HG03558 (cell line): ENCODE data around the gene FOLR3.
"Not testable (repeated sequence)": the region's sequence is repeated elsewhere in the genome, so short reads cannot be mapped to it uniquely, and the experiment has no call there.

Source experiments
- ATAC-seq: cut with Tn5 transposase; IDR thresholded peaks from one replicate; pipeline ENCODE4 v1.9.1; 2021; ENCODE audit warnings: moderate number of reproducible peaks; ENCODE audit not compliant: unreplicated experiment; ENCODE audit errors: extremely low read depth

Gene FOLR3

DNA sequence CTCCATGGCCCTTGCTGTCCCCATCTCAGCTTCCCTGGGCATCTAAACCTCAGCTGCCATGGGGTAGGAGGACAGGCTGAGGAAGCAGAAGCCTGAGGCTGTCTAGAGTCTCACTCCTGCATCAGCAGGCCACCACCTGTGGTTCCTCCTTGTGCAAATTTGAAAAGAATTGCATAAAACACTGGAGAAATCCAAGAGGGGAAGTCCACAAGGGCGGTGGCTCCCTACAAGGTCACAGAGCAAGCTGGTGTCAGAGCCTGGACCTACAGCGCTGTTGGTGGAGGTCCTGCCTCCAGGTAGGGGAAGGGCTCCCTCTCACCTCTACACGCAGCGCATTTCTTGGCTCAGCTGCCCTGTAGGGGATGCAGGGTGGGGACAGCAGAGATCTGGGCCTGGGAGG, at the start of gene FOLR3:
Gene FOLR3 (plus strand): TSS at position 253 of the 400 bp plus-strand sequence. CDS start 228 bp downstream, outside the sequence.
- ATAC-seq, result not testable (repeated sequence)

- no peak for ATAC-seq
These were observed 47.3 kb upstream of the FOLR3 start for GRCh38 chr11:72088076-72088808.

GRCh38 chr11:72091292-72091691, 44.2 kb upstream of the FOLR3 start:
- ATAC-seq, result no peak

GRCh38 chr11:72098741-72099140, 36.8 kb upstream of the FOLR3 start:
- ATAC-seq, result no peak

DNA sequence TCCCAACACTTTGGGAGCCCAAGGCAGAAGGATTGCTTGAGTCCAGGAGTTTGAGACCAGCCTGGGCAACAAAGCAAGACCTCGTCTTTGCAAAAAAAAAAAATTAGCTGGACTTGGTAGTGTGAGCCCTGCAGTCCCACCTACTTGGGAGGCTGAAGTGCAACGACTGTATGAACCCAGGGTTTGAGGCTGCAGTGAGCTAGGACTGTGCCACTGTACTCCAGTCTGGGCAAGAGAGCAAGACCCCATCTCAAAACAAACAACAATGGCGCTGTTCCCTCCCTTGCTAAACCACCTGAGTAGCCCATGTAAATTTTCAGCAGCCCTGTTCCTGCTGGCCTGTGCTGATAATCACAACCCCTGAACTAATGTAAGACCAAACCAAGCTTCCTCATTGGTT, 35.5 kb upstream of the FOLR3 start:
- ATAC-seq, result no peak

GRCh38 chr11:72100462-72100861, 35.1 kb upstream of the FOLR3 start:
- no peak for ATAC-seq

DNA sequence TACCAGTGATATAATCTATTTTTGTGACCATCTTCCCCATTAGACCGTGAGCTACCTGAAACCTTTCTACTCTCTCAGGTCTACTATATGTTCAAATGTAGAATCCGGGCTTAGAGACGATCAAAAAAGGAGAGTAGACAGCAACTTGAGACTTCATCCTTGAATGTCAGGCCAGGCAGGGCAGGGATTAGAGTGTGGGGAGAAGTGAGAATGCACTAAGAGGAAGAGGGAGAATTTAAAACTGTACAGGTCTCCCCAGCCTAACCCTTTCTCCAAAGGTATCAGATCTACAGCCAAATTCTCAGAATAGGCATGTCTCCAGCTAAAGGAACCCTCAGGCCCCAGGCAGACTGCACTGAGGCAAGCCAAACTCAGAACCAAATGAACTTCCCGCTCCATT, 33.4 kb upstream of the FOLR3 start:
- ATAC-seq, result no peak

DNA sequence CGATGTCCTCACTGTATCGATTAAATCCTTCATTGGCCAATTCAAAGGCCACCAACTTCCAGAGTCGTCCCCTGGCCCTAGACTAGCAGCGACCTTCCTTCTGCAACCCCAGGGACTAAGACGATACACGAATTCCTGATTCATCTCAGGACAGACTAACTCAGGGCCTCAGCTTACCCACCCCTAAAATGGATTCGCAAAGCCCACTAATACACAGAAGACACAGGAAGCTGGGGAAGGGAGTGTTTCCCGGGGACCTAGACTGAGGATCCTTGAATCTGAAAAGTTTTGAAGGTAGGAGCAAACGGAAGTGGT, 32.9 kb upstream of the FOLR3 start:
- ATAC-seq, result peak; percentile 8

DNA sequence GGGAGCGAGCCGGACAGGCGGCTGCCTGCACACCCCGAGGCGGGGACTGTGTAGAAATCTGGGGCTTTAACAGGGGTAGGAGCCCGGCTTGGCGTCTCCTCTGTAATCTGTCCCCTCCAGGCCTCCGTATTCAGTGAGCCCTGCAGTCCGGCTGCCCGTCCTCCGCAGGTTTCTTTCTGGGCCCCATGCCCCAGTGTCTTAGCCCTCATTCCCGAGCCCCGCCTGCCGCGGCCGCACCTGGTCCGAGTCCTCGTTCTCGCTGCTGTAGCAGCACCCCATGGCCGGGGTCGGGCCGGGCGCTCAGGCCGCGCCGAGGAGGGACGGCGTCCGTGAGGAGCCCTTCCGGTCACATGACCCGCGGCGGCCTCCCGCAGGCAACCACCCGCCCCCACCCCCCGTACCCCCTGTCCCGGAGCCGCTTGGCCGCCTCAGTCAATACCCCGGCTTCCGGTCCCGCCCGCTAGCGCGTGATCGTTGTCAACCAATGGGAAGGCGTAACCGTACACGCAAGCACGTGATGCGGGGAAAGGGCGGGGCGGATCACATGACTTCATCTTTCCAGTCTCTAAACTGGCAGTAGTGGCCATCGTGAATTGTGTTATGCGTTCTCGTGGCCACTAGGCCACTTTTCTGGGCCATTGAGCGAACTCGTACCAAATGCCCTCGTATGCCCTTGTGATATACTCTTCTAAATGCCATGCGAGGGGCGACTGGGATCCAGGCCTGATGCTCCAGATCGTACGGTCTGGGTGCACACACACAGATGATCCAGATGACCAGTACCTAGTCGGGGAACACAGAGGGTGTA, 32.4 kb upstream of the FOLR3 start, which contains the start of gene LAMTOR1:
Gene LAMTOR1 (minus strand): TSS at position 352 of the 808 bp plus-strand sequence. CDS start 73 bp downstream, at position 279.
- peak; percentile 75 for ATAC-seq

DNA sequence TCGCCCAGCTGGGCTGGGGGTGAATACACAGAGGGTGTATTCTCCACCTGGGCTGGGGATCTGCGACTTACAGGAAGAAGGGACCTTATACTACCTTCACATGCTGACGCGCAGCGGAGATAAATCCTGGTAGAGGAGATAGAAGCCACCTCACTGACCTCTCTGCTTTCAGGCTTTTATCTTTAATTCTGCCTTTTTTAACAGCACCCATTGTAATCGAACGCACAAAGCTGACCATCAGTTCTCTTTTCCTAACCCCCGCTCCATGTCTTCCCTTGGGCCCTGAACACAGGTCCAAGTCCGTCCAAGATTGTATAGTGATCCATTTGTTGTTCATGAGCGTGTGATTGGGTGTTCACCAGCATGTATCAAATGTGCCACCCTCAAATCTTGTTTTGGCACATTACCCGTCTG, 31.8 kb upstream of the FOLR3 start:
- ATAC-seq, result no peak

DNA sequence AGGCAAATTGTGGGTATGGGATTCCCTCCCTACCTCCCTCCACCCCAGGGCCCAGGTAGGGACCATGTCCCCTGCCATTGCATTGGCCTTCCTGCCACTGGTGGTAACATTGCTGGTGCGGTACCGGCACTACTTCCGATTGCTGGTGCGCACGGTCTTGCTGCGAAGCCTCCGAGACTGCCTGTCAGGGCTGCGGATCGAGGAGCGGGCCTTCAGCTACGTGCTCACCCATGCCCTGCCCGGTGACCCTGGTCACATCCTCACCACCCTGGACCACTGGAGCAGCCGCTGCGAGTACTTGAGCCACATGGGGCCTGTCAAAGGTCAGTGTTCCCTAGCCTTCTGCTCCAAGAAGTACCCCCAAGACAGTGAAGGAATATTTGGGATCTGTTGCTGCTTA, 29.6 kb upstream of the FOLR3 start, which contains the start of gene TOMT:
Gene TOMT (plus strand): TSS at position 37 of the 400 bp plus-strand sequence. CDS start 28 bp downstream, at position 65.
- no peak for ATAC-seq

DNA sequence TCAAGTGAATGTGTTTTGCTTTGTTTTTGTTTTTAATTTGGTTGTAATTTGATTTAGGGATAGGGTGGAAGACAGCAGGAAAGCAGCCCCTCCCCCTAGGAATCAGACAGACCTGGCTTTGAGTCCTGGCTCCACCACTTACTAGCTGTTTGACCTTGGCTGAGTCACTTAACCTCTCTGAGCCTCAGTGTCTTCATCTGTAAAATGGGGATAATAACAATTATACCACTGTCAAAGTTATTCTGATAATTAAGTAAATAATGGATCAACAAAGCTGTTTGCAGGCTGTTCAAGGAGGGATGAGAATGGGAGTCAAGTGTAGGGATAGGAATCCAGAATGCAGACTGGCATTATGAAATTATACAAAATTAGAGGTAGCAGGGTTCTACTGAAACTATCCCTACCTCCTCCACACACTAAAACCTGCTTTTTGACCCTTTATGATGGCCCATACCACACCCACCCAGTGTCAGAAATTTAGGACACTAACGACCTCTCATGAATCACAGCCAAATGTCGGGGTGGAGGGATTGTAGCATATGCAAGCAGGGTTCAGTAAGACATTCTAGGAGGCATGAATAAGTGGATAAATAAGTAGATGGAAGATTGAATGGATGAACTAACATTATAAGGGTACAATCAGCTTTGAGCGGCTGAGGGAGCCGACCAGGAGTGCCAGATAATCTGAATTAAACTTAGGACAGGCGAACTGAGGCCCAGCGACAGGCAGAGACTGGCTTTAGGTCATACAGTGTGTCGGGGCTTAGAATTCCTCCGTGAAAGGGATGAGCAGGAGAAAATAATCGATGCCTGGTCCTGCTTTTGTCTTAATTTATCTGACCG, 24.0 kb upstream of the FOLR3 start:
- ATAC-seq, result no peak

DNA sequence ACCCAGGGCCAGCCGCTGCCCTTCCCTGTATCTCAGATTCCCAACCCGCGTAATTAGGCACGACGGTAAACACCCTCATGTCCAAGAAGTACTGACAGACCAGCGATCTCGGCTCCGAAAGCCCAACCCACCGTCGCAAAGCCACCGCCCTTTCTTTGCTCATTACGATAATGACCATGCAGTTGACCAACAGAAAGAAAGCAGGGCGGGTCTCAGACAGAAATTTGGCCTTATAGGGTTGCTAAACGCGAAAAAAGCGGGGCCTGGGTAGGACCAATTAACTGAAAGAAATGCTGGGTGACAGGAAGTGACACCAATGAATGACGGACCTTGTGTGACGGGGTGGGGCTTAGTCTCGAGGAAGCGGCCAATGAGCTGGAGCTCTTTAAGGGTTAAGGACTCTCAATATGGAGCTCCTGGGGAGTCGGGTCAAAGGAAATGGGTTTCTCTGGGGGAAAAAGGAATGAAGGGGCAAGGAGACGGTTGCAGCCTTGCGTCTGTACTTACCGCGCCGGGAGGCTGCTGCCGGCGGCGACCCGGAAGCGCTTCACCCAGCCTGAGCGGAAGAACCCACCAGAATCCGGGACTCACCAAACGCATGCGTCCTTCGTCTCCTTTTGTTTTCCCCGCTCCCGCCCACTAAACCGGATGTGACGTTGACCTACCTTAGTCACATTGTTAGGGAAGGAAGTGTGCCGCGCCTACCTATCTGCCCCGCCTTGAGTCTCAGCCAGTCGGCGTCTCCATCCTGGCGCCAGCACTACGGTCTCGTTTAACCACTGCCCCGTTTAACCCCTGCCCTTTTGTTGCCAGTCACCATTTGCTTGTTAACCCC, 23.2 kb upstream of the FOLR3 start, which contains the start of gene ANAPC15:
Gene ANAPC15 (minus strand): TSS at position 553 of the 835 bp plus-strand sequence. CDS start 1,419 bp downstream, outside the sequence.
- peak; percentile 62 for ATAC-seq

GRCh38 chr11:72112978-72113808, 22.3 kb upstream of the FOLR3 start:
- ATAC-seq, result no peak

DNA sequence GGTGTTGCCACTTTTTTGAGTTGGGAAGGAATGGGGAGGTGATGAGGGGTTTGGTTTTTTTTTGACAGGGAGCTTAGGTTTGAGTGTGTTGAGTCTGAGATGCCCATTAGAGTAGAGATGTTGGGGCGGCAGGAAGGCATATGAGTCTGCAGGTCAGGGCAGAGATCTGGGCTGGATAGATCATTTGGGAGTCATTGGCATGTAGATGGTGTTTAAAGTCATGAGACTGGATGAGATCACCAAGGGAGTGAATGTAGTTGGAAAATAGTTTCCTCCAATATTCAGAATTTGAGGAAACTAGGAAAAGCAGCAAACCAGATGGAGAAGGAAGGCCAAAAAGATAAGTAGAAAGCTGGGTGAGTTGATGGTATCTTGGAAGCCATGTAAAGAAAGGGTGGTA, 21.0 kb upstream of the FOLR3 start:
- no peak for ATAC-seq

- no peak for ATAC-seq
These were observed 19.3 kb upstream of the FOLR3 start for GRCh38 chr11:72116019-72116755.

DNA sequence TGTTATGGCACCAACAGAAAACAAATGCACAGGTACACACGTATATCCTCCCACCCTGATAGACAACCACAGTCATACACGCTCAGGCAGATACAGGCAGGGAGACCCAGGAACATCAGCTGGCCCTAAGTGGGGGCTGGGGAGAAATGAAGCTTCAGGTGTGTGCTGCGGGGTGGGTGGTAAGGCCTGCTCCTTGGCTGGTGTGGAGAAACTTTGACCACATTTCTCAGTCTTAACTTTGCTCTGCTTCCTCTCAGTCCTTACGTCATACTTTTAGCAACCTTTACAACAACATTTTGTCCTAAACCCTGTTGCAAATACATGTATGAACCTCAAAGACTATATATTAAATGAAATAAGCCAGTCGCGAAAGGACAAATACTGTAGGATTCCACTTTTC, 16.3 kb upstream of the FOLR3 start:
- no peak for ATAC-seq

DNA sequence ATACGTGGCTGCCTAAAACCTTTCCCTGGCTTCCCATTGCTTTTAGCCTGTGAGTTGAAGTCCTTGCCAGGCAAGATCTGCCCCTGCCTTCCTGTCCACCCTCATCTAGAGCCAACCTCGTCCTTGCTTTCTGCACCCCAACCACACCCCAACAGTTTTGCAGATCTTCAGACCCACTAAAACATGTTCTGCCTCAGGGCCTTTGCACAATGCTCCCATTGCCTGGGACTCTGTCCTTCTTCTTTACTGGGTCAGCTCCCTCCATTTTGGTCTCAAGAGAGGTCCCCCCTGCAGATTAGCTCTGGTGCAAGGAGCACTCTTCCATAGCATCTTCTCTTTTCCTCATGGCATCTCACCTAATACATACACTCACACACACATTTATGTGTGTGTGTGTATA, 14.6 kb upstream of the FOLR3 start:
- ATAC-seq, result no peak
